GM19397 (cell line): ENCODE results near the gene SEPTIN8.

Experiments
- ATAC-seq: cut with Tn5 transposase; IDR thresholded peaks from one replicate; pipeline ENCODE4 v1.9.1; 2021; ENCODE audit warnings: mild to moderate bottlenecking, moderate library complexity; ENCODE audit not compliant: unreplicated experiment

SEPTIN8 gene

DNA sequence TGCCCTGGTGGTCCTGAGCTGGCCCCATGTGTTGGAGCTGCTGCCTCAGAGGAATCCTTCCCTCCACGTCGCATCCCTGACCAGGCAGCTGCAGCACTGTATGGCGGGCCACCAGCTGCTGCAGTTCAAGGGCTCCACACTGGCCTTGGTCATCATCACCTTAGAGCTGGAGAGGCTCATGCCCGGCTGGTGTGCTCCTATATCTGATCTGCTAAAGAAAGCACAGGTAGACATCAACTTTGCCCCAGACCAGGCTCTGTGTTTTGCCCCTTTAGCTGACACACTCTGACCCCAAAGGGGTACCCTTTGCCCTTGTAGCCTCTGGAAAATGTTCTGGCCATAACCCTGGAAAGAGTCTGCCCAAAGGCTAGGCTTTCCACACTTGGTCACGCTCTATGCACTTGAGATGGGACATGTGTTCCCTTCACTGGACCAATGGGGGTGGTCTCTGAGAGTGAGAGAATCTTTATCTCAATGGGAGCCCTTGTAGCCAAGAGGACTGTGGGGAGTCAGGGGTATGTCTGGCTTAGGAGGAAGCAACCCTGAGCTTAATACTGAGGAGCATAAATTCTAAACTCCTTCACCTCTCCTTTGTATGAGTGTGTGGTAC, 25.0 kb downstream of the SEPTIN8 start:
- no peak for ATAC-seq

DNA sequence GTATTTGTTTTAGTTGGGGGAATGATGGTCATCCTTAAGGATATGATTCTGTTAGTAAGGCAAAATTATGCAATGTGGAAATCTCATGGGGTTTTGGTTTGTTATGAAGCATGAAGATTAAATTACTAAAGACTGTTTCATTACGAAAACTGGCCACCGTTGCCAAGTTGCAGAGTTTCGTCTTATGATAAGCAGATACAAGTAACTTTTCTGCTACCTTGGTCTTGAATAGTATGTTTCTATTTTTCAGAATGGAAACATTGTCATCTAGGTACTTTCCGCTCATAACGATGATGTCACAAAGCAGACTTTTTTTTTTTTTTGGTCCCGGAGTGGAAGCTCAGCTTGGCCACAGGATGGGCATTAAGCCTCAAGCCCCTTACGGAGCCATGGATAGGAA, 25.6 kb downstream of the SEPTIN8 start:
- ATAC-seq, result no peak

- ATAC-seq, result no peak
These were observed 26.4 kb downstream of the SEPTIN8 start for GRCh38 chr5:132750471-132751230.

- ATAC-seq, result no peak
These were observed 27.5 kb downstream of the SEPTIN8 start for GRCh38 chr5:132749506-132749905.

- no peak for ATAC-seq
These were observed 28.5 kb downstream of the SEPTIN8 start for GRCh38 chr5:132748522-132749000.

DNA sequence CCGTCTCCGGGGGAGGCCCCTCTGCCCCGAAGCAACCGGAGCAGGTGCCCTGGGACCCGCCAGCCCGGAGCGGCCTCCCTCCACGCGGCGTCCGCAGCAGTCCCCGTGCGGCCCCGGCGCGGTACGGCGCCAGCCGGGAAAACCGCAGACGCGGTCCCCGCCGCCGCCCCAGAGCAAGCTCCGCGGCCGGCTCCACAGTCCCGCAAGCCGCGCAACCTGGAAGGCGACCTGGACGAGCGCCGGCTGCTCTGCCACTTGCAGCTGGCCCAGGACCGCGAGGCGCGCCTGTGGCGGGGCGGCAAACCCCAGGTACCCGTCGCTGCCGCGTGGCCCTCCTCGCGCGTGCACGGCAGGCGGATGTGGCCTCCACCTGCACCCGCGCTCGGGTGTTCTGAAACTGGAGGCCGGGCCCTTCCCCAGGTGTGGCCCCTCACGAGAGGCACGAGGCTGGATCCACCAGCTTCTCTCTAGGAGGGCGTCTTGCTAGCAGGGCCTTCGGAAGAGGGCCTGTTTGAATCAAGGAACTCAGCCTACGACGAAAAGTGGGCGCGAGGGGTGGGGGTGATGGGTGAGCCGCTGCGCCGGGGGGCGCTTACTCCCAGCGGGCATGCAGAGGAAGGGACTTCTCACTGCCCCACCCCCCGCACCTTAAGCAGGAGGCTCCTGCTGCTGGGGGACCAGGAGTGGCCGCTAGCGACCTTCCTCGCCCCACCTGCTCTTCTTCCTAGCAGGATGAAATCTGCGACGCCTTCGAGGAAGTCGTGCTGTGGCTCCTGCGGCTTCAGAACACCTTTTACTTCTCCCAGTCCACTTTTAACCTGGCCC, 29.2 kb downstream of the SEPTIN8 start:
- ATAC-seq, result peak; percentile 14

- peak; percentile 44 for ATAC-seq
These were observed 30.0 kb downstream of the SEPTIN8 start, which contains the start of gene CCNI2 for GRCh38 chr5:132746954-132747615. Gene CCNI2 (plus strand): TSS chr5:132747426. CDS start chr5:132747496, 70 bp downstream.

DNA sequence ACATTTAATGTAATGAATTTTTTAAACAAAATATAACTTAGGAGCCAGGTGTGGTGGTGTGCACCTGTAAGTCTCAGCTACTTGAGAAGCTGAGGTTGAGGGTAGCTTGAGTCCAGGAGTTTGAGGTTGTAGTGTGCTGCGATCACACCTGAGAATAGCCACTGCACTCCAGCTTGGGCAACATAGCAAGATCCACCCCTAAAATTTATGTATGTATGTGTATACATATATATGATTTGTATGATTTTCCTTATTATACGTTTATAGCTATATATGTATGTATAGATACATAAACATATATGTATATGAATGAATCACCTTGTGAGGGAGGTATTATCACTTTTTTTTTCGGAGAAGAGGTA, 30.5 kb downstream of the SEPTIN8 start:
- ATAC-seq, result no peak

GRCh38 chr5:132744659-132745058, 32.4 kb downstream of the SEPTIN8 start:
- ATAC-seq, result no peak

GRCh38 chr5:132742626-132743025, 34.4 kb downstream of the SEPTIN8 start:
- no peak for ATAC-seq

- no peak for ATAC-seq
These were observed 34.9 kb downstream of the SEPTIN8 start for GRCh38 chr5:132742158-132742557.

- ATAC-seq, result no peak
These were observed 37.8 kb downstream of the SEPTIN8 start for GRCh38 chr5:132739232-132739631.

DNA sequence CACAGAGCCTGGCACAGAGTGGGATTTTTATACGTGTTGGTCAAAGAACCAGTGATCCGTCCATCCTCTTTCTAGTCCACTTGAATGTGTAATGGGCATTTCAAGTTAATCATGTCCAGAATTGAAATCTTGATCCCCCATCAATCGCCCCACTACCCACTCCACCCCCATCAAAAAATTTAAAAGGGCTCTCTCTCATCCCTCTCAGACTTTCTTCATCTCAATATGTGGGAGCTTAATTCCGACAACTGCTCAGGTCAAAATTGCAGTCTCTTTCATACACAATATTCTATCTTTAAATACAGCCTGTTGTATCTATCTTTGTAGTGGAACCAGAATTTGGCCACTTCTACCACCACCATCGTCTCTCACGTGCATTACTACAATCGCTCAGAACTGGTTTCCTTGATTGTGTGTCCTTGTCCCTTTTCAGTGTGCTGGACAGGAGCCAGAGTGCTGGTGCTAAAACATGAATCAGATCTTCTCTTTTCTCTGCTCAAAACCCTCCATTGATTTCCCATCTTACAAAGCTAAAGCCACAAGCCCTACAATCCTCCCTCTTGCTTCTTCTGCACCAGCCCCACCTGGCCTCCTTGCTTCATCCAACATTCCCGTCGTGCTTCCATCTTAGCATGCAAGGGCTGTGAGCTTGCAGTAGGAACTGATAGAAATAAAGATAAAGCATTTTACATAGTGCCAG, 38.9 kb downstream of the SEPTIN8 start:
- ATAC-seq, result no peak

DNA sequence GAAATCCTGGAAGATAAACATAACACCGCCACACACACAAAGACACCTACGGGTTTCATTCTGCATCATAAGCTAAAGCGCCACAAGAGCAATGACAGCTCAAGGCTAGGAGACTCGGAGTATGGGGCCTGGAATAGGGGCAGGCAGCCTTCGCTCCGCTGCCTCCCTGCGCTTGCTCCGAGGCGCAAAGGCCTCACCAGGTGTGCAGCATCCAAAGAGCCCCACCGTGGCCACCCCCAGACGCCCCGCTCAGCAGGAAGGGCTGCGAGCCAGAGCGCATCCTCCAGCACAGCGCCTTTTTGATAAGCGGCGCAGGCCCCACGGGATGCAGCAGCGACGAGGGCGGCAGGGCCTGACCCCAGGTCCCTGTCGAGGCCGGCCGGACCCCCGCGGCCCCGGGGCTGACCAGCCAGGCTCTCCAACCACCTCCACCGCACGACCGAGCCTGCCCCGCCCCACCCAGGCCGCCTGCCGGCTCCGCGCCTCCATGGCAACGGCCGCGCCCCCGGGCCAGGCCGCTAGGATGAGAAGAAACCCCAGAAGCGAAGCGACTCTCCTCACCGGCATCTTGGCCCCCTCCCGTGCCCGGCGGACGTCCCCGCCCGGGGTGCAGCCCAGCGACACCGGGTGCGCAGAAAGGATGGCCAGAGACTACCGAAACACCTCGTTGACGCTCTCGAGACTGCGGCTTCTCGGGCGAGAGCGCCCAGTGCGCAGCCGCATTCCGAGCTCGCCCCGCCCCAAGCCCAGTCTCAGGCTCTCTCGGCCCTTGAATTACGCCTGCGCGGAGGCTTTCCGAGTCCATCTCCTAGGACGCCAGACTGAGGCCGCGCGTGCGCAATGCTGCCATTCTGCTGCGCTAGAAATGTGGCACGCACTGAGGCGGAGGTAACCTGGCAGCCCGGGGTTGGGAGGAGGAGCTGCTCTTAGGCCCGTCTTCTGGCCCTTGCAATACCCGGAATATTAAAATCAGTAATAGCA, 39.9 kb downstream of the SEPTIN8 start, which contains the start of gene KIF3A:
KIF3A (minus strand) TSS at position 694 of the 981 bp plus-strand sequence; CDS start at position 567, 127 bp downstream.
- ATAC-seq, result peak; percentile 87

GRCh38 chr5:132734687-132735086, 42.4 kb downstream of the SEPTIN8 start:
- no peak for ATAC-seq

DNA sequence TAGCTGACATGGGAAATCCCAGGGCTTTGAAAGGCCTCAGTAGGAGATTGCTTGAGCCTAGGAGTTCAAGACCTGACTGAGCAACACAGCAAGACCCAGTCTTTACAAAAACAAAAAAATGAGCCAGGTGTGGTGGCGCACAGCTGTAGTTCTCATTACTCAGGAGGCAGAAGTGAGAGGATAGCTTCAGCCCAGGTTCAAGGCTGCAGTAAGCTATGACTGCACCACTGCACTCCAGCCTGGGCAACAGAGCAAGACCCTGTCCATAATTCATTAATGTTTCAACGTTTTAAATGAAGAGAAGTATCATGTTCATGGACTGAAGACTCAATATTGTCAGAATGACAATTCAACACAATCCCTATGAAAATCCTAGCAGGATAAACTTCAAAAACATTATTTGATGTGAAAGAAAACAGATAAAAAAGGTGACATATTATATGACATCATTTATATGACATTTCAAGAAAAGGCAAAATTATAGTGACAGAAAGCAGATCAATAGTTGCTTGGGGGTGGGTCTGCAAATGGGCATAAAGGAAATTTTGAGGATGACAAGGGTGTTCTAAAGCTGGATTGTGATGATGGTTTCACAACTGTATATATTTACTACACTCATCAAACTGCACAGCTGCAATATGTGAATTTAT, 43.4 kb downstream of the SEPTIN8 start:
- no peak for ATAC-seq

DNA sequence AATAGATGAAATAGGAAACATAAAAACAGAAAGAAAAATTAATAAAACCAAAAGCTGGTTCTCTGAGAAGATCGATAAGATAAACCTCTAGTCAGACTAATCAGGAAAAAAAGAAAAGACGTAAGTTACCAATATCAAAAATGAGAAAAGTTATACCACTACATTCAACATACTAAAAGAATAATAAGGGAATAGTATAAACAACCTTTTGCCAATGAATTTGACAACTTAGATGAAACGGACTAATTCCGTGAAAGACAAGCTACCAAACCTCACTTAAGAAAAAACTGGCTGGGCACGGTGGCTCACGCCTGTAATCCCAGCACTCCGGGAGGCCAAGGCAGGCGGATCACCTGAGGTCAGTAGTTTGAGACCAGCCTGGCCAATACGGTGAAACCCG, 47.1 kb downstream of the SEPTIN8 start:
- no peak for ATAC-seq

DNA sequence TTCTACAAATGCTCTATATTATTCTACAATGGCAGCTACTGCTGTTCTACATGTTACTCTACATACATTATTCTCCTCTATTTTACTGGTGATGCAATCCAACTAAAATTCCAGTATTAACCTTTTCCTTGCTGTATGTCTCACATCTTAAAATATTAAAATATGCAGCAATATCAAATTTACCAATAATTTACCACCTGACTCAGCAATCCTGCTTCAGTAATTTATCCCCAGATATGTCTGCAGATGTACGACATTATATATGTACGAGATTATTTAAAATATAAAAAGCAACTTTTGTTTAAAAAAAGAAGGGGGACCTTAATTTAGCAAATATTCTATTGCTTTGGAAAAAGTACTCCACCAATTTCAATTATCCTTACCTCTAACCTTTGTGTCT, 51.3 kb downstream of the SEPTIN8 start:
- ATAC-seq, result no peak
